ENCODE results near the gene IP6K2.
"Not testable (repeated sequence)": the region's sequence is repeated elsewhere in the genome, so short reads cannot be mapped to it uniquely, and the experiment has no call there.

Gene IP6K2

DNA sequence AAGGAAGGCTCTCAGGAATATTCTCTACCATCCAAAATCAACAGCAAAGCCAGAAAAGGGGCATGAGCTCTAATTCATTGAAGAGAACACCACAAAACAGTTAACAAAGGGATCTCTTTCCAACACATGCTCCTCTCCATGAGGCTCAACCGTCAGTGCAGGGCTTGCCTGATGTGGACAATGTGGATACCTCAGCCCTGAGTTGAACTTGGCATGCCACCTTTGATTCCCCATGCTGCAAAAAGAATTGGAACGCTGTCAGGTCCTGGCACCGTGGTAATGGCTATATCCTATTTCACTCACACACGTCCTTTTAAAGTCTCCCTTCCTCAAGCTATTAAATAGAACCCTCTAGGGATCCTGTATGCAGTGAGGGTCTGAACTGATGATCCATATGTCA, 30.7 kb upstream of the IP6K2 start:
- H3F3A ChIP-seq (ENCODE audit: control insufficient read depth, insufficient read depth) = no peaks in the 10 kb centered on the region
- H3K79me2 ChIP-seq (ENCODE audit: control insufficient read depth, low read length) = no peaks in the 10 kb centered on the region
- no peak overlapping the region for H3K4me2 ChIP-seq (ENCODE audit: low read length)
- no peak overlapping the region for H3K4me3 ChIP-seq (ENCODE audit: low read length)
- no peaks in the 10 kb centered on the region for H3K9me2 ChIP-seq (replicated peaks; ENCODE audit: control insufficient read depth, low read length)
- no peaks in the 10 kb centered on the region for H3K4me1 ChIP-seq (ENCODE audit: control insufficient read depth, low read length)
- peaks cover 11% of the 10 kb centered on the region for H3K36me3 ChIP-seq (ENCODE audit: control insufficient read depth, low read length)
- no peaks in the 10 kb centered on the region for H3K27me3 ChIP-seq (ENCODE audit: control insufficient read depth, low read length)
- H3K27ac ChIP-seq (ENCODE audit: low read depth, low read length) = no peak overlapping the region
- H4K20me1 ChIP-seq (ENCODE audit: control insufficient read depth, insufficient read depth, low read depth, low read length) = no peaks in the 10 kb centered on the region
- TF ChIP-seq EZH2phosphoT487 (IDR thresholded peaks at IDR 0.05; ENCODE audit: borderline replicate concordance, low read length) = no peak
- TF ChIP-seq, protein P1, sequence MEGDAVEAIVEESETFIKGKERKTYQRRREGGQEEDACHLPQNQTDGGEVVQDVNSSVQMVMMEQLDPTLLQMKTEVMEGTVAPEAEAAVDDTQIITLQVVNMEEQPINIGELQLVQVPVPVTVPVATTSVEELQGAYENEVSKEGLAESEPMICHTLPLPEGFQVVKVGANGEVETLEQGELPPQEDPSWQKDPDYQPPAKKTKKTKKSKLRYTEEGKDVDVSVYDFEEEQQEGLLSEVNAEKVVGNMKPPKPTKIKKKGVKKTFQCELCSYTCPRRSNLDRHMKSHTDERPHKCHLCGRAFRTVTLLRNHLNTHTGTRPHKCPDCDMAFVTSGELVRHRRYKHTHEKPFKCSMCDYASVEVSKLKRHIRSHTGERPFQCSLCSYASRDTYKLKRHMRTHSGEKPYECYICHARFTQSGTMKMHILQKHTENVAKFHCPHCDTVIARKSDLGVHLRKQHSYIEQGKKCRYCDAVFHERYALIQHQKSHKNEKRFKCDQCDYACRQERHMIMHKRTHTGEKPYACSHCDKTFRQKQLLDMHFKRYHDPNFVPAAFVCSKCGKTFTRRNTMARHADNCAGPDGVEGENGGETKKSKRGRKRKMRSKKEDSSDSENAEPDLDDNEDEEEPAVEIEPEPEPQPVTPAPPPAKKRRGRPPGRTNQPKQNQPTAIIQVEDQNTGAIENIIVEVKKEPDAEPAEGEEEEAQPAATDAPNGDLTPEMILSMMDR (IDR thresholded peaks at IDR 0.05; ENCODE audit: low read depth, low read length, poor library complexity, severe bottlenecking) = no peak
- H3K9me3 ChIP-seq (ENCODE audit: control insufficient read depth, insufficient read depth, low read length) = no peaks in the 10 kb centered on the region

DNA sequence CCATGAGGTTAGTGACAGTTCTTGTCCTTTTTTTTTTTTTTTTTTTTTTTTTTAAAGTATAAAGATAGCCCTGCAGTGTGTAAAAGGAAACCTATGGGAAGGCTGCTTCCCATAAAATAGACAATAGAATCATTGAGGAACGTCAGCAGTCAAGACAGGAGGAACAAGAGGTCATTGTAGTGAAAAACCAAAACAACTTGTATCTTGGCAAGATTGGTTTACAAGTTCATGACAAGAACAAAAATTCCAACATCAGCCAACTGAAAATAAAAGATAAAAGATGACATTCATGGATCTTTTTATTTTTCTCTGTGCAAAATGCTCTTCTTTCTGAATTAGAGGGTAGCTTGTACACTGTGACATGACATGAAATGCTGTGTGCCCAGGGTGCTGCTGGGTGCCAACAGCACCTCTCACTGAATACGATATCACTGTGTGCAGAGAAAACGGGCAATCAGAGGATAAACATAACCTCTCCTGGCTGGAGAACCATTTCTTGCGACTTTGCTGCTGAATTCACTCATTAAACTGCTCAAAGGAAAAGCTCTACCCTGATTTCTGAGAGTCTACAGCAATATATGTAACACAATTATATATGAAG, 30.1 kb upstream of the IP6K2 start:
- H3K9me2 ChIP-seq (replicated peaks; ENCODE audit: control insufficient read depth, low read length) = no peaks in the 10 kb centered on the region
- H3K4me3 ChIP-seq (ENCODE audit: low read length) = no peak overlapping the region
- no peaks in the 10 kb centered on the region for H3K79me2 ChIP-seq (ENCODE audit: control insufficient read depth, low read length)
- H3K27ac ChIP-seq (ENCODE audit: low read depth, low read length) = no peak overlapping the region
- peaks cover 11% of the 10 kb centered on the region for H3K36me3 ChIP-seq (ENCODE audit: control insufficient read depth, low read length)
- no peak overlapping the region for H3K4me2 ChIP-seq (ENCODE audit: low read length)
- H3F3A ChIP-seq (ENCODE audit: control insufficient read depth, insufficient read depth) = no peaks in the 10 kb centered on the region
- H3K4me1 ChIP-seq (ENCODE audit: control insufficient read depth, low read length) = no peaks in the 10 kb centered on the region
- no peaks in the 10 kb centered on the region for H4K20me1 ChIP-seq (ENCODE audit: control insufficient read depth, insufficient read depth, low read depth, low read length)
- TF ChIP-seq EZH2phosphoT487 (IDR thresholded peaks at IDR 0.05; ENCODE audit: borderline replicate concordance, low read length) = no peak
- TF ChIP-seq, protein P1 (IDR thresholded peaks at IDR 0.05; ENCODE audit: low read depth, low read length, poor library complexity, severe bottlenecking) = no peak
- no peaks in the 10 kb centered on the region for H3K27me3 ChIP-seq (ENCODE audit: control insufficient read depth, low read length)
- H3K9me3 ChIP-seq (ENCODE audit: control insufficient read depth, insufficient read depth, low read length) = no peaks in the 10 kb centered on the region

DNA sequence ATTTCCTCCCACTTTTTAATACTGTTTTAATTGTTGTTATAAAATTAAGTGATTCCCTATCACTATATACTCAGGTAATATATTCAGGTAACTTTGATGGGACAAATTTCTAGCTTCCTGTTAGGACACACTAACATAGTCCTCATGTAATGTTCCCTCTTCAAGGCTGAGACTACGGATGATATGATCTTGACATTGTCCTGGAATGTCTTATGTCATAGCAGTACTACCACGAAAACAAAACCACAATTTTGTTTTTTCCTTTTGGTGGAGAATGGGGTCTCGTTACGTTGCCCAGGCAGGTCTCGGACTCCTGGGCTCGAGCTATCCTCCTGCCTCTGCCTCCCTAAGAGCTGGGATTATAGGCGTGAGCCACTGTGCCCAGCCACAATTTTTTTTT, 26.8 kb upstream of the IP6K2 start:
- no peak overlapping the region for H3K4me3 ChIP-seq (ENCODE audit: low read length)
- peaks cover 2% of the 10 kb centered on the region; the same call in 1 of the 2 replicates for H3K36me3 ChIP-seq (ENCODE audit: control insufficient read depth, low read length)
- H3K27me3 ChIP-seq (ENCODE audit: control insufficient read depth, low read length) = no peaks in the 10 kb centered on the region
- H3K9me3 ChIP-seq (ENCODE audit: control insufficient read depth, insufficient read depth, low read length) = no peaks in the 10 kb centered on the region
- peaks cover 12% of the 10 kb centered on the region for H3K4me1 ChIP-seq (ENCODE audit: control insufficient read depth, low read length)
- no peak overlapping the region for H3K4me2 ChIP-seq (ENCODE audit: low read length)
- no peaks in the 10 kb centered on the region for H3K79me2 ChIP-seq (ENCODE audit: control insufficient read depth, low read length)
- H3K27ac ChIP-seq (ENCODE audit: low read depth, low read length) = no peak overlapping the region
- no peaks in the 10 kb centered on the region for H4K20me1 ChIP-seq (ENCODE audit: control insufficient read depth, insufficient read depth, low read depth, low read length)
- H3F3A ChIP-seq (ENCODE audit: control insufficient read depth, insufficient read depth) = no peaks in the 10 kb centered on the region
- no peak for TF ChIP-seq EZH2phosphoT487 (IDR thresholded peaks at IDR 0.05; ENCODE audit: borderline replicate concordance, low read length)
- TF ChIP-seq, protein P1 (IDR thresholded peaks at IDR 0.05; ENCODE audit: low read depth, low read length, poor library complexity, severe bottlenecking) = no peak
- H3K9me2 ChIP-seq (replicated peaks; ENCODE audit: control insufficient read depth, low read length) = no peaks in the 10 kb centered on the region

DNA sequence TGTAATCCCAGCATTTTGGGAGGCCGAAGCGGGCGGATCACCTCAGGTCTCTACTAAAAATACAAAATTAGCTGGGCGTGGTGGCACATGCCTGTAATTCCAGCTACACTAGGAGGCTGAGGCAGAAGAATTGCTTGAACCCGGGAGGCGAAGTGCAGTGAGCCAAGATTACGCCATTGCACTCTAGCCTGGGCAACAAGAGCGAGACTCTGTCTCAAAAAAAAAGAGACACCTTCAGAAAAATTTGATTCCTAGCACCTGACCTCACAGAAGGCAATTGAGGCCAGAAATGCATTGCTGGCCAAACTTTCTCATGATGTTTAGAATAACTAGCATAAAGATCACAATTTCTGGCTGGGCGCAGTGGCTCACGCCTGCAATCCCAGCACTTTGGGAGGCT, 24.2 kb upstream of the IP6K2 start:
- H3K79me2 ChIP-seq (ENCODE audit: control insufficient read depth, low read length); H3K4me3 ChIP-seq (ENCODE audit: low read length); H3K27me3 ChIP-seq (ENCODE audit: control insufficient read depth, low read length); H3K9me2 ChIP-seq (replicated peaks; ENCODE audit: control insufficient read depth, low read length); H3K27ac ChIP-seq (ENCODE audit: low read depth, low read length); H4K20me1 ChIP-seq (ENCODE audit: control insufficient read depth, insufficient read depth, low read depth, low read length); H3K9me3 ChIP-seq (ENCODE audit: control insufficient read depth, insufficient read depth, low read length); H3F3A ChIP-seq (ENCODE audit: control insufficient read depth, insufficient read depth); H3K36me3 ChIP-seq (ENCODE audit: control insufficient read depth, low read length); H3K4me2 ChIP-seq (ENCODE audit: low read length): not testable (repeated sequence)
- peaks cover 12% of the 10 kb centered on the region for H3K4me1 ChIP-seq (ENCODE audit: control insufficient read depth, low read length)
